ENCODE data around the gene OBP2A. TPM values are rescaled to one million over a fixed set of nuclear protein-coding genes. Genes with fewer than 3 reads are reported as not detected.

OBP2A gene
- total RNA-seq, 1 experiment from 2014 or later = not detected

DNA sequence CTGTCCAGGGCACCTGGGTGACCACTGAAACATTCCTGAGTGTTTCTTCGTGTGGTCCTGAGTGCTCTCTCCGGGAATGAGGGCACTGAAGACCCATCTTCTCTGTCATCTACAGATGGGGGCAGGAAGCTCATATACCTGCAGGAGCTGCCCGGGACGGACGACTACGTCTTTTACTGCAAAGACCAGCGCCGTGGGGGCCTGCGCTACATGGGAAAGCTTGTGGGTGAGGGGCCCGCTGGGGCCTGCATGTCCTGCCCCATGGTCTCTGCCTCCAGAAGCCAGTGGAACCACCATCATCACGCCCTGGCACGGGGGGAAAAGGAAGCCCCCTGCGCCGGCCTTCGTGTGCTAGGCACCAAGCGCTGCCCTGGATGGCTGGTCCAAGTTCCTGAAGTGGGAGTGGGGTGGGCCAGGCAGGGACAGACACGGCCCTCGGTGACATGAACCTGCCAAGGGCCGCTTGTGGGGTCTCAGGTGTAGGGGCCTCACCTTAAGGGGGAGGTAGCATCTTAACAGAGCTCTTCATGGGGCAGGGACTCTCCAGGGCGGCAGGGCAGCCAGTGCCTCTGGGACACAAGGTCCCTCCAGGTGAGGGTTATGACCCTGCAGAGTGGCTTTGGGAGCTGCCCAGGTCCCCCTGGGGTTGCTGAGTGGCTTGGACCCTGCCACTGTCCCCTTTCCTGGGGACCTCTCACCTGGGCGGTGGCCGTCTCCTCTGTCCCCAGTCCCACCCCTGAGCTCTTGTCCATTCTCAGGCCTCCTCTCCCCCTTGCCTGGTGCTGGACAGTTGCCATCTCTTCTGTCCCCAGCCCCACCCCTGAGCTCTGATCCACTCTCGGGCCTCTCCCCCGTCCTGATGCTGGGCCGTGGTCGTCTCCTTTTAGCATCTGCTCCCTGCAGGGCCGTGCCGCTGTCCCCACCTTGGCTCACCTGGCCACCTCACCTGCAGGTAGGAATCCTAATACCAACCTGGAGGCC, 2.1 kb downstream of the OBP2A start:
- ChIA-PET RAD21 (ENCODE audit: low non-redundant PET in 1 of 2, low total read pairs in 2 of 2, uncharacterized antibody in 2 of 2, unreplicated experiment in 2 of 2) (no interaction called here), CTCF (no interaction called here), POLR2A (no interaction called here)
- H3K27me3 ChIP-seq (ENCODE audit: insufficient read depth, low read length) = peaks cover 7% of the 10 kb centered on the region
- H3K36me3 ChIP-seq (ENCODE audit: control insufficient read depth in 1 of 2, insufficient read depth in 2 of 2, low read length in 2 of 2) = no peaks in the 10 kb centered on the region
- BruUV-seq (replicated peaks) = no TSS peak
- no peak overlapping the region for H3K27ac ChIP-seq (ENCODE audit: low read depth, low read length)
- H3K9me2 ChIP-seq (ENCODE audit: insufficient read depth) = no peaks in the 10 kb centered on the region
- no peak overlapping the region for H3K4me2 ChIP-seq (ENCODE audit: low read length)
- H3K79me2 ChIP-seq (ENCODE audit: insufficient read depth, low read length) = no peaks in the 10 kb centered on the region
- H3K4me3 ChIP-seq (replicated peaks in 1 of 2; ENCODE audit: low read depth in 1 of 2, low read length in 2 of 2) = no peak overlapping the region
- H2AFZ ChIP-seq (ENCODE audit: low read depth, low read length, poor library complexity, severe bottlenecking) = no peak overlapping the region
- ATAC-seq = no peak
- no peaks in the 10 kb centered on the region for H4K20me1 ChIP-seq (ENCODE audit: insufficient read depth)
- H3K4me1 ChIP-seq (ENCODE audit: control insufficient read depth in 1 of 2, insufficient read depth in 2 of 2, low read length in 2 of 2) = peaks cover 0 to 8% of the 10 kb centered on the region in 2 experiments; a peak in 2 of 4 replicates
- no peak for DNase-seq (ENCODE audit: low read depth, low spot score)
- intact Hi-C loops (cut with micrococcal nuclease) = no loop called here
- H3K9ac ChIP-seq (ENCODE audit: low read length) = no peak overlapping the region
- no peaks in the 10 kb centered on the region for H3K9me3 ChIP-seq (ENCODE audit: control insufficient read depth in 1 of 2, insufficient read depth in 1 of 2, low read depth in 1 of 2, low read length in 2 of 2)
- TF ChIP-seq, protein P1, sequence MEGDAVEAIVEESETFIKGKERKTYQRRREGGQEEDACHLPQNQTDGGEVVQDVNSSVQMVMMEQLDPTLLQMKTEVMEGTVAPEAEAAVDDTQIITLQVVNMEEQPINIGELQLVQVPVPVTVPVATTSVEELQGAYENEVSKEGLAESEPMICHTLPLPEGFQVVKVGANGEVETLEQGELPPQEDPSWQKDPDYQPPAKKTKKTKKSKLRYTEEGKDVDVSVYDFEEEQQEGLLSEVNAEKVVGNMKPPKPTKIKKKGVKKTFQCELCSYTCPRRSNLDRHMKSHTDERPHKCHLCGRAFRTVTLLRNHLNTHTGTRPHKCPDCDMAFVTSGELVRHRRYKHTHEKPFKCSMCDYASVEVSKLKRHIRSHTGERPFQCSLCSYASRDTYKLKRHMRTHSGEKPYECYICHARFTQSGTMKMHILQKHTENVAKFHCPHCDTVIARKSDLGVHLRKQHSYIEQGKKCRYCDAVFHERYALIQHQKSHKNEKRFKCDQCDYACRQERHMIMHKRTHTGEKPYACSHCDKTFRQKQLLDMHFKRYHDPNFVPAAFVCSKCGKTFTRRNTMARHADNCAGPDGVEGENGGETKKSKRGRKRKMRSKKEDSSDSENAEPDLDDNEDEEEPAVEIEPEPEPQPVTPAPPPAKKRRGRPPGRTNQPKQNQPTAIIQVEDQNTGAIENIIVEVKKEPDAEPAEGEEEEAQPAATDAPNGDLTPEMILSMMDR (IDR thresholded peaks at IDR 0.05 in 2 of 3, conservative IDR thresholded peaks at IDR 0.05 in 1 of 3; ENCODE audit: borderline replicate concordance in 1 of 3, insufficient read depth in 1 of 3, low read depth in 2 of 3, low read length in 2 of 3) = no peak
- TF ChIP-seq EGR1 (IDR thresholded peaks at IDR 0.05; ENCODE audit: low read depth) = no peak
- TF ChIP-seq, protein P2, sequence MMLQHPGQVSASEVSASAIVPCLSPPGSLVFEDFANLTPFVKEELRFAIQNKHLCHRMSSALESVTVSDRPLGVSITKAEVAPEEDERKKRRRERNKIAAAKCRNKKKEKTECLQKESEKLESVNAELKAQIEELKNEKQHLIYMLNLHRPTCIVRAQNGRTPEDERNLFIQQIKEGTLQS (IDR thresholded peaks at IDR 0.05) = no peak
- TF ChIP-seq POLR2A (IDR thresholded peaks at IDR 0.05; ENCODE audit: borderline replicate concordance, extremely low read depth, insufficient read depth, insufficient read length) = no peak
- no peak for TF ChIP-seq TCF7L2 (IDR thresholded peaks at IDR 0.05; ENCODE audit: borderline replicate concordance, extremely low read depth, insufficient read depth, insufficient read length)
- no peak for TF ChIP-seq YY1 (IDR thresholded peaks at IDR 0.05; ENCODE audit: extremely low read depth, insufficient replicate concordance, low read depth, low read length)
- no peak for TF ChIP-seq SP1 (IDR thresholded peaks at IDR 0.05; ENCODE audit: low read depth)
- no peak for TF ChIP-seq POLR2AphosphoS5 (IDR thresholded peaks at IDR 0.05; ENCODE audit: low read depth, low read length)
- no peak for TF ChIP-seq SRF (IDR thresholded peaks at IDR 0.05; ENCODE audit: low read depth)
- no peak for TF ChIP-seq ELF1 (IDR thresholded peaks at IDR 0.05; ENCODE audit: borderline replicate concordance, low read depth)
- TF ChIP-seq MAX (IDR thresholded peaks at IDR 0.05) = no peak
- TF ChIP-seq FOSL1 (IDR thresholded peaks at IDR 0.05; ENCODE audit: low read depth) = no peak
- no peak for TF ChIP-seq EZH2 (IDR thresholded peaks at IDR 0.05)
- TF ChIP-seq, protein P3, sequence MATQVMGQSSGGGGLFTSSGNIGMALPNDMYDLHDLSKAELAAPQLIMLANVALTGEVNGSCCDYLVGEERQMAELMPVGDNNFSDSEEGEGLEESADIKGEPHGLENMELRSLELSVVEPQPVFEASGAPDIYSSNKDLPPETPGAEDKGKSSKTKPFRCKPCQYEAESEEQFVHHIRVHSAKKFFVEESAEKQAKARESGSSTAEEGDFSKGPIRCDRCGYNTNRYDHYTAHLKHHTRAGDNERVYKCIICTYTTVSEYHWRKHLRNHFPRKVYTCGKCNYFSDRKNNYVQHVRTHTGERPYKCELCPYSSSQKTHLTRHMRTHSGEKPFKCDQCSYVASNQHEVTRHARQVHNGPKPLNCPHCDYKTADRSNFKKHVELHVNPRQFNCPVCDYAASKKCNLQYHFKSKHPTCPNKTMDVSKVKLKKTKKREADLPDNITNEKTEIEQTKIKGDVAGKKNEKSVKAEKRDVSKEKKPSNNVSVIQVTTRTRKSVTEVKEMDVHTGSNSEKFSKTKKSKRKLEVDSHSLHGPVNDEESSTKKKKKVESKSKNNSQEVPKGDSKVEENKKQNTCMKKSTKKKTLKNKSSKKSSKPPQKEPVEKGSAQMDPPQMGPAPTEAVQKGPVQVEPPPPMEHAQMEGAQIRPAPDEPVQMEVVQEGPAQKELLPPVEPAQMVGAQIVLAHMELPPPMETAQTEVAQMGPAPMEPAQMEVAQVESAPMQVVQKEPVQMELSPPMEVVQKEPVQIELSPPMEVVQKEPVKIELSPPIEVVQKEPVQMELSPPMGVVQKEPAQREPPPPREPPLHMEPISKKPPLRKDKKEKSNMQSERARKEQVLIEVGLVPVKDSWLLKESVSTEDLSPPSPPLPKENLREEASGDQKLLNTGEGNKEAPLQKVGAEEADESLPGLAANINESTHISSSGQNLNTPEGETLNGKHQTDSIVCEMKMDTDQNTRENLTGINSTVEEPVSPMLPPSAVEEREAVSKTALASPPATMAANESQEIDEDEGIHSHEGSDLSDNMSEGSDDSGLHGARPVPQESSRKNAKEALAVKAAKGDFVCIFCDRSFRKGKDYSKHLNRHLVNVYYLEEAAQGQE (IDR thresholded peaks at IDR 0.05; ENCODE audit: low read depth) = no peak
- no peak for TF ChIP-seq SIN3A (IDR thresholded peaks at IDR 0.05; ENCODE audit: low read depth)
- TF ChIP-seq JUND (IDR thresholded peaks at IDR 0.05) = no peak
- no peak for TF ChIP-seq ZFX (IDR thresholded peaks at IDR 0.05)
- no peak for TF ChIP-seq RAD21 (IDR thresholded peaks at IDR 0.05; ENCODE audit: low read depth)
- TF ChIP-seq CEBPB (IDR thresholded peaks at IDR 0.05; ENCODE audit: low read depth) = no peak
